Left colon (tissue), 2 donors: ENCODE data around the gene ATP2A3. TPM values are rescaled to one million over a fixed set of nuclear protein-coding genes. Genes with fewer than 3 reads are reported as not detected.

ENCODE experiments used
- ATAC-seq: fragments of 200-7000 bp; cut with Tn5 transposase; one replicate; pipeline ENCODE4 v1.9.1; 2020; ENCODE audit warnings: mild to moderate bottlenecking, moderate library complexity
- DNase-seq, 2 donors: peaks; one replicate each; pipeline ENCODE4 v3.0.0-alpha.2; 2020
- intact Hi-C, 2 donors: fragments of 100-400 bp; cut with DNase I in 1 of 2; cut with micrococcal nuclease in 1 of 2; formaldehyde crosslinking; loops; one replicate each; pipeline versions ENCODE4 v1.11.2 to v1.14.0; 2022; cut with DNase I, micrococcal nuclease
- total RNA-seq, 2 donors: library from RNA; stranded (reverse); fragmentation: NEBNext Ultra II Directional; extraction: Animal tissue kit (Norgen Biotek cat#: 25700); gene quantifications; one replicate each; pipeline ENCODE4 v1.2.1, GENCODE V29; 2021
- donor health status: DM: no; HTN: no; CAD: no.
- donor health status: DM: yes; HTN: yes; CAD: no.

ATP2A3 gene
- total RNA-seq, 2 donors from 2014 or later: 276 to 300 TPM

GRCh38 chr17:3921502-3922319, 42.5 kb downstream of the ATP2A3 start:
- DNase-seq (no peak), ATAC-seq (no peak)
- intact Hi-C loops: no loop called here

GRCh38 chr17:3921006-3921405, 43.2 kb downstream of the ATP2A3 start:
- ATAC-seq: no peak
- no peak for DNase-seq
- intact Hi-C loops: no loop called here

GRCh38 chr17:3919123-3919624, 45.1 kb downstream of the ATP2A3 start:
- no peak for DNase-seq
- no peak for ATAC-seq

GRCh38 chr17:3918372-3919122, 45.7 kb downstream of the ATP2A3 start:
- intact Hi-C loops: loop anchor here in 1 of 2 donors (10.0 kb wide), 1 partner anchor 86 kb away; no protein-coding TSS in a partner anchor
- ATAC-seq (no peak), DNase-seq (no peak)

More at GRCh38 chr17:3919123-3919624, 45.1 kb downstream of the ATP2A3 start:
- intact Hi-C loops: loop anchor here in 1 of 2 donors (10.0 kb wide), 1 partner anchor 86 kb away; no protein-coding TSS in a partner anchor

- peak; percentile 60 for ATAC-seq
- DNase-seq: peak; percentile 70 to 85
- intact Hi-C loops: loop anchor here in 1 of 2 donors (10.0 kb wide), 1 partner anchor 87 kb away; no protein-coding TSS in a partner anchor
These were observed 46.8 kb downstream of the ATP2A3 start for GRCh38 chr17:3917391-3917931.

- ATAC-seq (peak; percentile 21), DNase-seq (no peak)
- intact Hi-C loops: loop anchor here in 1 of 2 donors (10.0 kb wide), 1 partner anchor 88 kb away; no protein-coding TSS in a partner anchor
These were observed 47.4 kb downstream of the ATP2A3 start for GRCh38 chr17:3916825-3917224.

GRCh38 chr17:3915995-3916696, 48.1 kb downstream of the ATP2A3 start, which contains the start of gene P2RX1:
Gene P2RX1 (minus strand): TSS chr17:3916465. CDS start chr17:3916225, 240 bp downstream.
- DNase-seq: peak; percentile 72 to 76
- ATAC-seq: peak; percentile 63
- intact Hi-C loops: loop anchor here in 1 of 2 donors (10.0 kb wide), 1 partner anchor 89 kb away; no protein-coding TSS in a partner anchor

- DNase-seq (no peak), ATAC-seq (no peak)
- intact Hi-C loops: loop anchor here in 1 of 2 donors (10.0 kb wide), 1 partner anchor 89 kb away; no protein-coding TSS in a partner anchor
These were observed 48.6 kb downstream of the ATP2A3 start for GRCh38 chr17:3915581-3915994.

GRCh38 chr17:3914312-3914670, 49.9 kb downstream of the ATP2A3 start:
- peak; percentile 1 for ATAC-seq
- DNase-seq: peak; percentile 46 to 60
- intact Hi-C loops: loop anchor here in 1 of 2 donors (10.0 kb wide), 1 partner anchor 91 kb away; no protein-coding TSS in a partner anchor

GRCh38 chr17:3913531-3914311, 50.5 kb downstream of the ATP2A3 start:
- peak; percentile 79 to 84 for DNase-seq
- intact Hi-C loops: loop anchor here in 1 of 2 donors (10.0 kb wide), 1 partner anchor 91 kb away; no protein-coding TSS in a partner anchor
- peak; percentile 68 for ATAC-seq

GRCh38 chr17:3912827-3913226, 51.4 kb downstream of the ATP2A3 start:
- no peak for DNase-seq
- no peak for ATAC-seq
- intact Hi-C loops: loop anchor here in 1 of 2 donors (10.0 kb wide), 1 partner anchor 92 kb away; no protein-coding TSS in a partner anchor

- ATAC-seq (no peak), DNase-seq (peak in 1 of 2 donors; percentile 50)
- intact Hi-C loops: loop anchor here in 1 of 2 donors (10.0 kb wide), 1 partner anchor 93 kb away; no protein-coding TSS in a partner anchor
These were observed 52.8 kb downstream of the ATP2A3 start for GRCh38 chr17:3911271-3912053.

- ATAC-seq (no peak), DNase-seq (no peak)
- intact Hi-C loops: loop anchor here in 1 of 2 donors (10.0 kb wide), 1 partner anchor 94 kb away; no protein-coding TSS in a partner anchor
These were observed 53.6 kb downstream of the ATP2A3 start for GRCh38 chr17:3910420-3911270.

GRCh38 chr17:3909257-3909656, 55.0 kb downstream of the ATP2A3 start:
- DNase-seq (no peak), ATAC-seq (no peak)
- intact Hi-C loops: no loop called here

- intact Hi-C loops: no loop called here
- peak; percentile 76 for ATAC-seq
- DNase-seq: no peak
These were observed 56.6 kb downstream of the ATP2A3 start for GRCh38 chr17:3907483-3908216.
